Measurements from ENCODE around the gene DNAH10. TPM values are rescaled to one million over a fixed set of nuclear protein-coding genes. Genes with fewer than 3 reads are reported as not detected.

DNAH10 gene
- total RNA-seq, 1 experiment from 2014 or later = 0.30 TPM

GRCh38 chr12:123951467-123951866, 189.4 kb downstream of the DNAH10 start:
- Histone ChIP-seq H3K79me2 (ENCODE audit: low read length) (no peaks in the 10 kb centered on the region), H3K4me1 (ENCODE audit: low read length) (no peaks in the 10 kb centered on the region), H3K9me3 (ENCODE audit: low read length) (no peaks in the 10 kb centered on the region), H3K27me3 (ENCODE audit: low read length) (no peaks in the 10 kb centered on the region), H3K4me2 (ENCODE audit: low read depth, low read length, poor library complexity, severe bottlenecking) (no peak overlapping the region), H3K27ac (ENCODE audit: low read length) (no peak overlapping the region), H3K36me3 (ENCODE audit: insufficient read depth, low read length) (no peaks in the 10 kb centered on the region), H3K4me3 (ENCODE audit: low read length) (no peak overlapping the region), H3K9me2 (replicated peaks; ENCODE audit: insufficient read depth, low read length) (no peaks in the 10 kb centered on the region), H2AFZ (ENCODE audit: low read length) (no peak overlapping the region), H3K9ac (ENCODE audit: low read length) (no peak overlapping the region), H4K20me1 (ENCODE audit: insufficient read depth, low read depth, low read length) (no peaks in the 10 kb centered on the region)
- no peak for DNase-seq

GRCh38 chr12:123952037-123952436, 189.9 kb downstream of the DNAH10 start:
- Histone ChIP-seq H3K27me3 (ENCODE audit: low read length) (no peaks in the 10 kb centered on the region), H3K79me2 (ENCODE audit: low read length) (no peaks in the 10 kb centered on the region), H3K4me2 (ENCODE audit: low read depth, low read length, poor library complexity, severe bottlenecking) (no peak overlapping the region), H3K4me1 (ENCODE audit: low read length) (no peaks in the 10 kb centered on the region), H3K27ac (ENCODE audit: low read length) (no peak overlapping the region), H4K20me1 (ENCODE audit: insufficient read depth, low read depth, low read length) (no peaks in the 10 kb centered on the region), H2AFZ (ENCODE audit: low read length) (no peak overlapping the region), H3K4me3 (ENCODE audit: low read length) (no peak overlapping the region), H3K9ac (ENCODE audit: low read length) (no peak overlapping the region), H3K36me3 (ENCODE audit: insufficient read depth, low read length) (no peaks in the 10 kb centered on the region), H3K9me2 (replicated peaks; ENCODE audit: insufficient read depth, low read length) (no peaks in the 10 kb centered on the region), H3K9me3 (ENCODE audit: low read length) (no peaks in the 10 kb centered on the region)
- DNase-seq = no peak

GRCh38 chr12:123954647-123955350, 192.7 kb downstream of the DNAH10 start:
- H3K4me3 ChIP-seq (ENCODE audit: low read length) = no peak overlapping the region
- H3K36me3 ChIP-seq (ENCODE audit: insufficient read depth, low read length) = no peaks in the 10 kb centered on the region
- DNase-seq = no peak
- H3K4me1 ChIP-seq (ENCODE audit: low read length) = no peaks in the 10 kb centered on the region
- H3K27ac ChIP-seq (ENCODE audit: low read length) = no peak overlapping the region
- no peaks in the 10 kb centered on the region for H3K9me2 ChIP-seq (replicated peaks; ENCODE audit: insufficient read depth, low read length)
- no peaks in the 10 kb centered on the region for H3K9me3 ChIP-seq (ENCODE audit: low read length)
- no peak overlapping the region for H3K9ac ChIP-seq (ENCODE audit: low read length)
- H4K20me1 ChIP-seq (ENCODE audit: insufficient read depth, low read depth, low read length) = no peaks in the 10 kb centered on the region
- no peak overlapping the region for H2AFZ ChIP-seq (ENCODE audit: low read length)
- no peaks in the 10 kb centered on the region for H3K79me2 ChIP-seq (ENCODE audit: low read length)
- no peaks in the 10 kb centered on the region for H3K27me3 ChIP-seq (ENCODE audit: low read length)
- no peak overlapping the region for H3K4me2 ChIP-seq (ENCODE audit: low read depth, low read length, poor library complexity, severe bottlenecking)

- Histone ChIP-seq H3K9ac (ENCODE audit: low read length) (no peak overlapping the region), H4K20me1 (ENCODE audit: insufficient read depth, low read depth, low read length) (no peaks in the 10 kb centered on the region), H3K9me3 (ENCODE audit: low read length) (no peaks in the 10 kb centered on the region), H3K36me3 (ENCODE audit: insufficient read depth, low read length) (no peaks in the 10 kb centered on the region), H3K79me2 (ENCODE audit: low read length) (no peaks in the 10 kb centered on the region), H2AFZ (ENCODE audit: low read length) (no peak overlapping the region), H3K4me3 (ENCODE audit: low read length) (no peak overlapping the region), H3K27me3 (ENCODE audit: low read length) (no peaks in the 10 kb centered on the region), H3K27ac (ENCODE audit: low read length) (no peak overlapping the region), H3K4me1 (ENCODE audit: low read length) (no peaks in the 10 kb centered on the region), H3K4me2 (ENCODE audit: low read depth, low read length, poor library complexity, severe bottlenecking) (no peak overlapping the region), H3K9me2 (replicated peaks; ENCODE audit: insufficient read depth, low read length) (no peaks in the 10 kb centered on the region)
- DNase-seq = no peak
Measured at GRCh38 chr12:123956249-123956648, 194.1 kb downstream of the DNAH10 start.

- Histone ChIP-seq H3K27ac (ENCODE audit: low read length) (no peak overlapping the region), H3K9me2 (replicated peaks; ENCODE audit: insufficient read depth, low read length) (no peaks in the 10 kb centered on the region)
- no peak for DNase-seq
Measured at GRCh38 chr12:123957196-123957595, 195.1 kb downstream of the DNAH10 start.

GRCh38 chr12:123958462-123958861, 196.4 kb downstream of the DNAH10 start:
- Histone ChIP-seq H3K9ac (ENCODE audit: low read length) (no peak overlapping the region), H3K79me2 (ENCODE audit: low read length) (no peaks in the 10 kb centered on the region), H4K20me1 (ENCODE audit: insufficient read depth, low read depth, low read length) (no peaks in the 10 kb centered on the region), H3K4me3 (ENCODE audit: low read length) (no peak overlapping the region), H3K27me3 (ENCODE audit: low read length) (no peaks in the 10 kb centered on the region), H3K36me3 (ENCODE audit: insufficient read depth, low read length) (no peaks in the 10 kb centered on the region), H3K4me2 (ENCODE audit: low read depth, low read length, poor library complexity, severe bottlenecking) (no peak overlapping the region), H3K9me2 (replicated peaks; ENCODE audit: insufficient read depth, low read length) (no peaks in the 10 kb centered on the region), H3K4me1 (ENCODE audit: low read length) (no peaks in the 10 kb centered on the region), H3K27ac (ENCODE audit: low read length) (no peak overlapping the region), H2AFZ (ENCODE audit: low read length) (no peak overlapping the region), H3K9me3 (ENCODE audit: low read length) (no peaks in the 10 kb centered on the region)
- DNase-seq = no peak

More at GRCh38 chr12:123957196-123957595, 195.1 kb downstream of the DNAH10 start:
- no peaks in the 10 kb centered on the region for H3K9me3 ChIP-seq (ENCODE audit: low read length)
- H3K36me3 ChIP-seq (ENCODE audit: insufficient read depth, low read length) = no peaks in the 10 kb centered on the region
- no peaks in the 10 kb centered on the region for H3K79me2 ChIP-seq (ENCODE audit: low read length)
- H4K20me1 ChIP-seq (ENCODE audit: insufficient read depth, low read depth, low read length) = no peaks in the 10 kb centered on the region
- no peak overlapping the region for H2AFZ ChIP-seq (ENCODE audit: low read length)
- no peak overlapping the region for H3K9ac ChIP-seq (ENCODE audit: low read length)
- H3K27me3 ChIP-seq (ENCODE audit: low read length) = no peaks in the 10 kb centered on the region
- H3K4me3 ChIP-seq (ENCODE audit: low read length) = no peak overlapping the region
- no peaks in the 10 kb centered on the region for H3K4me1 ChIP-seq (ENCODE audit: low read length)
- no peak overlapping the region for H3K4me2 ChIP-seq (ENCODE audit: low read depth, low read length, poor library complexity, severe bottlenecking)

- H3K9me3 ChIP-seq (ENCODE audit: low read length) = no peaks in the 10 kb centered on the region
- DNase-seq = no peak
- no peaks in the 10 kb centered on the region for H4K20me1 ChIP-seq (ENCODE audit: insufficient read depth, low read depth, low read length)
- no peaks in the 10 kb centered on the region for H3K27me3 ChIP-seq (ENCODE audit: low read length)
- H3K79me2 ChIP-seq (ENCODE audit: low read length) = no peaks in the 10 kb centered on the region
- no peaks in the 10 kb centered on the region for H3K4me1 ChIP-seq (ENCODE audit: low read length)
- no peak overlapping the region for H3K4me2 ChIP-seq (ENCODE audit: low read depth, low read length, poor library complexity, severe bottlenecking)
- no peak overlapping the region for H2AFZ ChIP-seq (ENCODE audit: low read length)
- H3K27ac ChIP-seq (ENCODE audit: low read length) = no peak overlapping the region
- H3K9me2 ChIP-seq (replicated peaks; ENCODE audit: insufficient read depth, low read length) = no peaks in the 10 kb centered on the region
- H3K4me3 ChIP-seq (ENCODE audit: low read length) = no peak overlapping the region
- no peak overlapping the region for H3K9ac ChIP-seq (ENCODE audit: low read length)
- no peaks in the 10 kb centered on the region for H3K36me3 ChIP-seq (ENCODE audit: insufficient read depth, low read length)
Measured at GRCh38 chr12:123958876-123959275, 196.8 kb downstream of the DNAH10 start.

- H3K27me3 ChIP-seq (ENCODE audit: low read length) = no peaks in the 10 kb centered on the region
- H3K79me2 ChIP-seq (ENCODE audit: low read length) = no peaks in the 10 kb centered on the region
- H3K4me1 ChIP-seq (ENCODE audit: low read length) = no peaks in the 10 kb centered on the region
- H3K4me3 ChIP-seq (ENCODE audit: low read length) = no peak overlapping the region
- H2AFZ ChIP-seq (ENCODE audit: low read length) = no peak overlapping the region
- H3K9me3 ChIP-seq (ENCODE audit: low read length) = no peaks in the 10 kb centered on the region
- no peaks in the 10 kb centered on the region for H3K9me2 ChIP-seq (replicated peaks; ENCODE audit: insufficient read depth, low read length)
- no peaks in the 10 kb centered on the region for H4K20me1 ChIP-seq (ENCODE audit: insufficient read depth, low read depth, low read length)
- H3K9ac ChIP-seq (ENCODE audit: low read length) = no peak overlapping the region
- H3K27ac ChIP-seq (ENCODE audit: low read length) = no peak overlapping the region
- no peak overlapping the region for H3K4me2 ChIP-seq (ENCODE audit: low read depth, low read length, poor library complexity, severe bottlenecking)
- no peak for DNase-seq
- no peaks in the 10 kb centered on the region for H3K36me3 ChIP-seq (ENCODE audit: insufficient read depth, low read length)
Measured at GRCh38 chr12:123960029-123960735, 198.1 kb downstream of the DNAH10 start.
